AG09319 (cell line): ENCODE results near the gene SRSF6.
"Not testable (repeated sequence)": the region's sequence is repeated elsewhere in the genome, so short reads cannot be mapped to it uniquely, and the experiment has no call there.

ENCODE experiments used
- DNase-seq: peaks from one replicate; pipeline ENCODE4 v3.0.0-alpha.2; 2010; ENCODE audit warnings: low read depth; ENCODE audit errors: extremely low read depth
- TF ChIP-seq, protein P1 (sequence below): IDR thresholded peaks from 2 replicates; pipeline ENCODE4 v1.5.1; 2011; ENCODE audit warnings: low read depth, mild to moderate bottlenecking, inconsistent platforms, low read length, moderate library complexity

SRSF6 gene

DNA sequence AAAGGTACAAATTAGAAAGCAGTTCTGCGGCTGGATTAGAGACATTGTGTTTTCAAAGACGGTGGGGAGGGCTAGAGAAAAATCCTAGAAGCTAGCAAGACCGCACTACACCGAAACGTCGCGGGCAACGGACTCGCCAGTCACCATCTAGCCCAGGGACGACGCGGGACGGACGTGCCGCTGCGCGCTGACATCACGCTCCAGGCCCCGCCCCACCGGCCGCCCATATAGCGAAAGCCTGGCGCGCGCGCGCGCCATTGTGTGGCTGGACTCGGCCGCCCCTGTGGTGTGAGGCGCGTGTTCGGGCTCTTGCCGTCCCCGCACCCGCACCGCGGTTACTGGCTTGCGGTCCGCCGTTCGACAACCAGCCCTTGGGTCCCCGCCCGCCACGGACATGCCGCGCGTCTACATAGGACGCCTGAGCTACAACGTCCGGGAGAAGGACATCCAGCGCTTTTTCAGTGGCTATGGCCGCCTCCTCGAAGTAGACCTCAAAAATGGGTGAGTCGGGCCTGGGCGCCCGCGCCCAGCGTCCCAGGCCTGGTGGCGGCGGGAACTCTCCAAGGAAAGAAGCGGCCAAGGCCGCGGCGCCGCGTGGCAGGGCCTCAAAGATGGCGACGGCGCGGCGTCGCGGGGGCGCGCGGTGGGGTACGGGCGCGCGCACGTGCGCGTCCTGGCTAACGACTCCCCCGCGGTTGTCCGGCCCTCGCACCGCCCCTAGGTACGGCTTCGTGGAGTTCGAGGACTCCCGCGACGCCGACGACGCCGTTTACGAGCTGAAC is at the start of gene SRSF6:
TSS of gene SRSF6 (plus strand) at position 257 of the 782 bp plus-strand sequence. CDS start at position 395, 138 bp downstream.
- TF ChIP-seq, protein P1, sequence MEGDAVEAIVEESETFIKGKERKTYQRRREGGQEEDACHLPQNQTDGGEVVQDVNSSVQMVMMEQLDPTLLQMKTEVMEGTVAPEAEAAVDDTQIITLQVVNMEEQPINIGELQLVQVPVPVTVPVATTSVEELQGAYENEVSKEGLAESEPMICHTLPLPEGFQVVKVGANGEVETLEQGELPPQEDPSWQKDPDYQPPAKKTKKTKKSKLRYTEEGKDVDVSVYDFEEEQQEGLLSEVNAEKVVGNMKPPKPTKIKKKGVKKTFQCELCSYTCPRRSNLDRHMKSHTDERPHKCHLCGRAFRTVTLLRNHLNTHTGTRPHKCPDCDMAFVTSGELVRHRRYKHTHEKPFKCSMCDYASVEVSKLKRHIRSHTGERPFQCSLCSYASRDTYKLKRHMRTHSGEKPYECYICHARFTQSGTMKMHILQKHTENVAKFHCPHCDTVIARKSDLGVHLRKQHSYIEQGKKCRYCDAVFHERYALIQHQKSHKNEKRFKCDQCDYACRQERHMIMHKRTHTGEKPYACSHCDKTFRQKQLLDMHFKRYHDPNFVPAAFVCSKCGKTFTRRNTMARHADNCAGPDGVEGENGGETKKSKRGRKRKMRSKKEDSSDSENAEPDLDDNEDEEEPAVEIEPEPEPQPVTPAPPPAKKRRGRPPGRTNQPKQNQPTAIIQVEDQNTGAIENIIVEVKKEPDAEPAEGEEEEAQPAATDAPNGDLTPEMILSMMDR = no peak
- DNase-seq = peak; percentile 71

DNA sequence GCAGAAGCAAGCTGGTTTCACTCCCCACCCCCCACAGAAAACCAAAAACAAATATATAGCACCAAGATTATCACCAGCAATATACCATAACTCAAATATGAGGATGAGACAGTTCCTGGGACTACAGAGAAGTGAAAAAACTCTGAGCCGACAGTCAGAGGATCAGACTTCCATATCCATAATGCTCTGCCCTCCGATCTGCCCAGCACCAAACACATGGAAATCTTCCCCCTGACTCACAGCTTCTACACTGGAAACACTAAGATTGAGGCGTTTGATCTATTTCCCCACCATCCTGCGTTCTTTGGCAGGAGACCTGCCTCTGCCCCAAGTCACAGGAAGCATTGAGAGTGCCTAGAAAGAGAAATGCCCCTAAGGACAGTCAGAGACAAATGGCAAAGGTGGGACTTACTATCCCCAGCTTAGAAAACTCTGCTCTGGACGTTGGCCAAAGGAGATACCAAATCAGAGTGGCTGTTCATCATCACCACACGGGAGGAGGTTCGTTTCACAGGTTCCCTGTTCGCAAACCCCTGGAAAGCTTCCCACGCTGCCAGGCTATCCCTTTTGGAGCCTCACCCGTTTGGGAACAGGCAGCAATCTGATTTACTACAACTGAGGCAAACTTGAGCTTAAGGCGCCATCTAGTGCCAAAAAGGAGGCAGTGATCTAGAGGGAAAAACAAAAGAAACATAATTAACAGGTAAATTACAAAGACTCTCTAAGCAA is 48.7 kb upstream of the SRSF6 start:
- TF ChIP-seq, protein P1 = peak; percentile 73
- no peak for DNase-seq

DNA sequence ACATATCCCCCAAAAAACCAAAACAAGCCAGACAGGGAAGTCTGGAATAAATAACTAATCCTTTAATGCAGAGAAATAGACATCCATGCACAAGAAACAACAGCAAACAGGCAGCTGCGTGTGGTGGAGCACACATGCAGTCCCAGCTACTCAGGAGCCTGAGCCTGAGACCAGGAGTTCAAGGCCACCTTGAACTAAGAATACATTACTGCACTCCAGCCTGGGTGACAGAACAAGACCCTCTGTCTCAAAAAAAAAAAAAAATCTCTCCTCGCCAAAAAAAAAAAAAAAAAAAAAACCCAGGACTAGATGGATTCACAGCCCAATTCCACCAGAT is 48.2 kb upstream of the SRSF6 start:
- TF ChIP-seq, protein P1 = no peak
- no peak for DNase-seq

DNA sequence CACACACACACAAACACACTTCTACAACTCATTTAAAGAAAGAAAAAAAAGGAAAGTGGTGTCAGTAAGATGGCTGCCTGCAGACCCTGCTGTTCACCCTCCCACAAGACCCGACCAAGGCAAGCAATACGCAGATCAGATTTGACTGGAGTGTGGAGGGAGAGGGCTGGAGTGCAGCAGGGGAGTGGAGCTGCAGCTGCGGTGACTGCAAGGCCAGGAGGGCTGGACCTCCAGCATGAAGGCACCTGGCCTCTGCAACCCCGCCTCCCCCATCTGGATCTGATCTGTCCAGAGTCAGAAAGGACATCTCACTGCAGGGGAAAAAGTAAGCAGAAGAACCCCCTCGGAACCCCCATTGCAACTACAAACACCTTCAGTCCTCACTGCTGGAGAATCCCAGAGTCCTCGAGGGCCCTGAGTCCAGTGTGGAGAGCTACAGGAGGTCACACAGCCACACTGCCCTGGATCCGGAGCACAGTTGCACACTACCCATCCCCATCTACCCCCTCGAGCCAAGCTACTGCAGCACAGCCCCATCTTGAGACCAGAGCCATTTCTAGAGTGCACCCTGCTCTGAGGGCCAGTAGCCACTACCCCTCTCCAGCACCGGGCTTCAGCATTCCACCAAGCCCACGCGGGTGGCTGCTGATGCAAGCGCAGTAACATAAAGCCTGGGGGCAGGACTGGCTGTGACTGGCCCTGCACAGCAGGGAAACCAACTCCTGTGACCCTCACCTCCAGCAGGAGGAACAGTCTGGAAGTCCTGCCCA is 41.9 kb upstream of the SRSF6 start:
- TF ChIP-seq, protein P1 = no peak
- DNase-seq = no peak

DNA sequence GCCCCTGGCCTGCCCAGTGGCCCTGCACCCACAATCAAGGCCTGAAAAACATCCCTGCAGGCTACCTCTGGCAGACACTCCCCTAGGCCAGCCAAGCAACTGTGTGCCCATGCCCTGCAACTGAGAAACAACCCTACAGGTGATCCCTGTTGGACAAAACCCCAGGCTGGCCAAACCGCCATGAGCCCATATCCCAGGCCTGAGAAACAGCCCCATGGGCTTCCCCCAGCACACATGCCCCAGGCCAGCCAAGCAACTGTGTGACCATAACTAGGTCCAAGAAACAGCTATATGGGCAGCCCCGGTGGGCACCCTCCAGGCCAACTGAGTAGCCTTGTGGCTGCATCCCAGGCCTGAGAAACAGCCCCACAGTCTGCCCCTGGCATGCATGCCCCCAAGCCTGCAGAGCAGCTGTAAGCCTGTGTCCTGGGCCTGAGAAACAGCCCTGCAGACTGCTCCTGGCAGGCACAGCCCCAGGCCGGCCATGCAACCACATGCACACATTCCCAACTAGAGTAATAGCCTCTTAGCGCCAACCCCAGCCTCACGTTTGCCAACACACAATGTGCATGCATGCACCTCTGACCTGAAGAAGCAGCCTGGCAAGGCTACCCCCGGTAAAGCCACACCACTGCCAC is 41.0 kb upstream of the SRSF6 start:
- no peak for DNase-seq
- TF ChIP-seq, protein P1 = no peak

DNA sequence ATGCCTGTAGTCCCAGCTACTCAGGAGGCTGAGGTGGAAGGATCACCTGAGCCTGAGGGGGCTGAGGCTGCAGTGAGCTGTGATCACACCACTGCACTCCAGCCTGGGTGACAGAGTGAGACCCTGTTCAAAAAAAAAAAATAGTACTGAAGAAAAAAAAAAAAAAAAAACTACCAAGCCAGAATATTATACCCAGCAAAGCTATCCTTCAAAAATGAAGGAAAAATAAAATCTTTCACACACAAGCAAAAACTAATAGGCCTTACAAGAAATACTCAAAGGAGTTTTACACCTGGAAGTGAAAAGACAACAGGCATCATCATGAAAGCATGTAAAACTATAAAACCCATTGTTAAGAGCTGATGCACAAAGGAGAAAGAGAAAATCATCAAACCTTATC is 37.5 kb upstream of the SRSF6 start:
- TF ChIP-seq, protein P1 = no peak

DNA sequence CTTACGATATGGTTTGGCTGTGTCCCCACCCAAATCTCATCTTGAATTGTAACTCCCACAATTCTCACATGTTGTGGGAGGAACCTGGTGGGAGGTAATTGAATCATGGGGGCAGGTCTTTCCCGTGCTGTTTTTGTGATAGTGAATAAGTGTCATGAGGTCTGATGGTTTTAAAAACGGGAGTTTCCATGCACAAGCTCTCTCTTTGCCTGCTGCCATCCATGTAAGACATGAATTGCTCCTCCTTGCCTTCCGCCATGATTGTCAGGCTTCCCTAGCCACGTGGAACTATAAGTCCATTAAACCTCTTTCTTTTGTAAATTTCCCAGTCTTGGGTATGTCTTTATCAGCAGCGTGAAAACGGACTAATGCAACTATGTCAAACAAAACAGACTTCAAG is 36.8 kb upstream of the SRSF6 start:
- DNase-seq = not testable (repeated sequence)

More for the DNA sequence above, 37.5 kb upstream of the SRSF6 start:
- no peak for DNase-seq
